NCI-H510A (cell line): ENCODE results near the gene TRIM73.
"Not testable (repeated sequence)": the region's sequence is repeated elsewhere in the genome, so short reads cannot be mapped to it uniquely, and the experiment has no call there.

Experiments
- DNase-seq: peaks from one replicate; lab custom pipeline; 2025; lab: John Stamatoyannopoulos, UW

The TRIM73 gene

GRCh38 chr7:75415829-75416373 lies 20.5 kb downstream of the TRIM73 start:
- DNase-seq: not testable (repeated sequence)

- DNase-seq: not testable (repeated sequence)
These were observed 21.4 kb downstream of the TRIM73 start for GRCh38 chr7:75416787-75417186.

- not testable (repeated sequence) for DNase-seq
These were observed 22.9 kb downstream of the TRIM73 start for GRCh38 chr7:75418292-75418858.

- DNase-seq: not testable (repeated sequence)
These were observed 23.8 kb downstream of the TRIM73 start for GRCh38 chr7:75419210-75419609.

- DNase-seq: not testable (repeated sequence)
These were observed 24.3 kb downstream of the TRIM73 start for GRCh38 chr7:75419693-75420092.

GRCh38 chr7:75420152-75420551 lies 24.7 kb downstream of the TRIM73 start:
- DNase-seq: not testable (repeated sequence)

GRCh38 chr7:75421798-75422710 lies 26.6 kb downstream of the TRIM73 start:
- DNase-seq: not testable (repeated sequence)

GRCh38 chr7:75423481-75423880 lies 28.1 kb downstream of the TRIM73 start:
- not testable (repeated sequence) for DNase-seq

- DNase-seq: not testable (repeated sequence)
These were observed 43.6 kb downstream of the TRIM73 start for GRCh38 chr7:75439000-75439399.

GRCh38 chr7:75442101-75442464 lies 46.7 kb downstream of the TRIM73 start:
- DNase-seq: not testable (repeated sequence)

GRCh38 chr7:75442465-75443111 lies 47.2 kb downstream of the TRIM73 start:
- not testable (repeated sequence) for DNase-seq

GRCh38 chr7:75449946-75450345 lies 54.5 kb downstream of the TRIM73 start:
- DNase-seq: not testable (repeated sequence)

GRCh38 chr7:75452494-75452955 lies 57.1 kb downstream of the TRIM73 start:
- DNase-seq: not testable (repeated sequence)
